Smooth muscle cell (in vitro differentiated cells): ENCODE results near the gene DMBX1. TPM values are rescaled to one million over a fixed set of nuclear protein-coding genes. Genes with fewer than 3 reads are reported as not detected.

Source experiments
- DNase-seq: peaks from one replicate; lab custom pipeline; 2025; ENCODE audit not compliant: unreplicated experiment; lab: John Stamatoyannopoulos, UW
- H2AFZ ChIP-seq: fragments of 200-600 bp; sonication (generic); 2 replicates; pipeline ENCODE4 v1.6.0; 2016; ENCODE audit warnings: antibody characterized with exemption, low read depth, mild to moderate bottlenecking
- H3F3A ChIP-seq: fragments of 200-600 bp; sonication (generic); 2 replicates; pipeline ENCODE4 v1.6.0; 2017; ENCODE audit warnings: antibody characterized with exemption, low read depth
- H3K27ac ChIP-seq: fragments of 200-600 bp; sonication (generic); 2 replicates; pipeline ENCODE4 v1.5.1; 2016; ENCODE audit warnings: low read depth, mild to moderate bottlenecking
- H3K27me3 ChIP-seq: fragments of 200-600 bp; sonication (generic); 2 replicates; pipeline ENCODE4 v1.6.1; 2016; ENCODE audit warnings: low read depth, mild to moderate bottlenecking
- H3K36me3 ChIP-seq: fragments of 200-600 bp; sonication (generic); 2 replicates; pipeline ENCODE4 v1.5.1; 2016; ENCODE audit warnings: low read depth
- H3K4me1 ChIP-seq: fragments of 200-600 bp; sonication (generic); 2 replicates; pipeline ENCODE4 v1.5.1; 2016; ENCODE audit warnings: low read depth
- H3K4me2 ChIP-seq: fragments of 200-600 bp; sonication (generic); 2 replicates; pipeline ENCODE4 v1.6.0; 2016; ENCODE audit warnings: mild to moderate bottlenecking
- H3K4me3 ChIP-seq: fragments of 200-600 bp; sonication (generic); 2 replicates; pipeline ENCODE4 v1.5.1; 2016; ENCODE audit warnings: mild to moderate bottlenecking
- H3K79me2 ChIP-seq: fragments of 200-600 bp; sonication (generic); 2 replicates; pipeline ENCODE4 v1.6.0; 2016; ENCODE audit warnings: low read depth, mild to moderate bottlenecking
- H3K9ac ChIP-seq: fragments of 200-600 bp; sonication (generic); 2 replicates; pipeline ENCODE4 v1.6.0; 2016; ENCODE audit warnings: low read depth
- H3K9me3 ChIP-seq: fragments of 200-600 bp; sonication (generic); replicated peaks from 2 replicates; pipeline ENCODE4 v1.5.1; 2016; ENCODE audit warnings: low read depth
- H4K20me1 ChIP-seq: fragments of 200-600 bp; sonication (generic); 2 replicates; pipeline ENCODE4 v1.6.0; 2016; ENCODE audit warnings: low read depth
- CTCF ChIP-seq: fragments of 200-600 bp; sonication (generic); IDR thresholded peaks from 2 replicates; pipeline ENCODE4 v1.5.1; 2017; ENCODE audit warnings: borderline replicate concordance, mild to moderate bottlenecking, antibody characterized with exemption; ENCODE audit not compliant: insufficient read depth, poor library complexity, severe bottlenecking
- WGBS: methylation state at CpG from one replicate; pipeline ENCODE4 v1.1.7; 2016; ENCODE audit warnings: low lambda C conversion rate; 5-methylcytosine and 5-hydroxymethylcytosine counted together
- polyA plus RNA-seq: library from polyadenylated mRNA; unstranded; fragments of >200 nt; fragmentation: Nextera tagmentation; extraction: Ambion mirVana; gene quantifications from 2 replicates; pipeline ENCODE4 v1.2.1, GENCODE V29; 2016
- total RNA-seq: library from RNA; depleted of rRNA; stranded (reverse); fragments of >200 nt; gene quantifications from 2 replicates; pipeline ENCODE4 v1.2.3, GENCODE V29; 2014

DMBX1 gene
- total and polyA plus RNA-seq, 2 experiments from 2014 or later = not detected

DNA sequence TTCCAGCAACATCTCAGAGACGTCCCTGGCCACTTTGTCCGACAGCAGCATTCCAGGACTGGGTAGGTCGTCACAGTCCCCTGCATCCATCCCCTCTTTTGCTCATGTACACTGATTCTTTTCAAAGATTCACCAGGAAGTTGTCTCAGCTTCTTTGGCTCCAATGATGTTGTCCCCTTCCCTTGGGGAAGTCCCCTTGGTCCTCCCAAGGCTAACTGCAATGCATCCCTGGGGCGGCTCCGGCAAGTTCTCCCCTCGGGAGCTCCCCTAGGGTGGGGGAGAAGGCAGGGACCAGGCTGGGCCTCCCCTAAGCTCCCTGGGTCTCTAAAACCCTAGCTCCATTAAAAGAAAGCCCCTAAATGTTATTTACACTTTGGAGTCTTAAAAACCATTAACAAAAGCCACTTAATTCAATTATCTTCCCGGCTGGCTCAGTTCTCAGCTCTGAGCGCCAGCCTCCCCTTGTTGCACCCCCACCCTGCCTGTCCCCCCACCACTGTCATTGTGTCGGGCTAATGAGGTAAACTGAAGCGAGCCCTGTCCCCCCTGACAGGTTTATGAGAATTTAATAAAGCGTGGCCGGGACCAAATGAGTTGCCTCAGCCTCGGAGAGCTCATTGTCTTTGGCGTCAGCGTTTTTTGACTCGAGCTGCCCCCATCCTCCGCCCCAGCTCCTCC lies 36.5 kb downstream of the DMBX1 start:
- Histone ChIP-seq H3K9ac (no peak overlapping the region), H3F3A (peaks cover 4% of the 10 kb centered on the region), H3K4me3 (no peak overlapping the region), H3K36me3 (no peaks in the 10 kb centered on the region), H2AFZ (no peak overlapping the region), H3K4me1 (peaks cover 22% of the 10 kb centered on the region), H3K27me3 (peaks cover 66% of the 10 kb centered on the region), H3K4me2 (no peak overlapping the region), H3K27ac (no peak overlapping the region), H3K79me2 (no peaks in the 10 kb centered on the region), H3K9me3 (no peaks in the 10 kb centered on the region), H4K20me1 (no peaks in the 10 kb centered on the region)
- no peak for TF ChIP-seq CTCF
- 41% methylated on average over 17 of the region's 17 CpGs for WGBS
- DNase-seq = no peak

- no peaks in the 10 kb centered on the region for H4K20me1 ChIP-seq
- H2AFZ ChIP-seq = no peak overlapping the region
- H3K9me3 ChIP-seq = no peaks in the 10 kb centered on the region
- no peaks in the 10 kb centered on the region for H3K79me2 ChIP-seq
- H3K4me1 ChIP-seq = peaks cover 21% of the 10 kb centered on the region
- H3K27ac ChIP-seq = no peak overlapping the region
- peaks cover 73% of the 10 kb centered on the region for H3K27me3 ChIP-seq
- no peak for TF ChIP-seq CTCF
- no peak for DNase-seq
- H3K9ac ChIP-seq = no peak overlapping the region
- peaks cover 3% of the 10 kb centered on the region for H3F3A ChIP-seq
- no peak overlapping the region for H3K4me2 ChIP-seq
- no peaks in the 10 kb centered on the region for H3K36me3 ChIP-seq
- no peak overlapping the region for H3K4me3 ChIP-seq
- 28% methylated on average over 14 of the region's 14 CpGs for WGBS
Observed at GRCh38 chr1:46526691-46527291, 37.2 kb downstream of the DMBX1 start.

DNA sequence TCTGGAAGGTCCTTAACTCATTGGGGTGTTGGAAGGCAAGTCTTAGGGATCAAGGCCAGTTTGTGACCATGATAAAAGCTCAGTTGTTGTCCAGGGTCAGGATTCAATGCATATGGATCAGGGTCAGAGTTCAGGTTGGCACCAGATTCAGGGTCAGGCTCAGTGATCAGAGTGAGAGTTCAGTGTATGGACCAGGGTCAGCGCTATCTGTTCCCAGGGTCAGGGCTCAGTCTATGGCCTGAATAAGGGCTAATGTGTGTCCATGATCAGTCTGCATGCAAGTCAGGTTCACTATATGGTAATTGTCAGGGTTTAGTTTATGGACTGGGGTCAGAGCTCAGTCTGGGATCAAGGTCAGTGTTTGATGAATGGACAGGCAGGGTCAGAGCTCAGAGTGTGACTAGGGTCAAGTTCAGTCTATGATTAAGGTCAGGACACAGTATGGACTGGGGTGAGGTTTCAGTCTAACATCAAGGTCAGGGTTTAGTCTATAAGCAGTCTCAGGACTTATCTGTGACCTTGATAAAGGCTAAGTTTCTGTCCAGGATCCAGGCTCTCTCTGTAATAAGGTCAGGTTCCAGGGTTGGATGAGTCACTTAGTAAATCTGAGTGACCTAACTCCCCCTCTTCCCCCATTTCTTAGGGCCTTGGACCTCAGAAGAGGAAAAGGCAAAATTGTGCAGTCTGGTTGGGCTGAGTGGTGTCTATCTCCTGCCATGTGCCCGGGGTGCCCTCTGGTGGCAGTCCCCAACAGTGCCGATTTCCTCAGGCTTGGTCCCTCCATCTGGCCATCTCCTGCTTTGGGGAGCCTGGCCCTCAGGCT lies 38.0 kb downstream of the DMBX1 start:
- peaks cover 12% of the 10 kb centered on the region for H3K4me1 ChIP-seq
- peak; percentile 88 for TF ChIP-seq CTCF
- H3K4me3 ChIP-seq = no peak overlapping the region
- no peaks in the 10 kb centered on the region for H3K79me2 ChIP-seq
- no peak overlapping the region for H3K27ac ChIP-seq
- H3K36me3 ChIP-seq = no peaks in the 10 kb centered on the region
- H2AFZ ChIP-seq = no peak overlapping the region
- peak; percentile 49 for DNase-seq
- H3K4me2 ChIP-seq = no peak overlapping the region
- H3K27me3 ChIP-seq = peaks cover 81% of the 10 kb centered on the region
- H4K20me1 ChIP-seq = no peaks in the 10 kb centered on the region
- H3K9me3 ChIP-seq = no peaks in the 10 kb centered on the region
- 30% methylated on average over 3 of the region's 3 CpGs for WGBS
- no peaks in the 10 kb centered on the region for H3F3A ChIP-seq
- no peak overlapping the region for H3K9ac ChIP-seq
